Measurements from ENCODE around the gene GRPEL1. TPM values are rescaled to one million over a fixed set of nuclear protein-coding genes. Genes with fewer than 3 reads are reported as not detected.

GRPEL1 gene
- total and polyA plus RNA-seq, 2 of the 4 experiments (the other 2 are of a cell fraction): 33.0 to 33.9 TPM

GRCh38 chr4:7115557-7116340, 47.9 kb upstream of the GRPEL1 start:
- Histone ChIP-seq H3K14ac (replicated peaks; ENCODE audit: low read depth, low read length) (no peak overlapping the region), H3K27ac (ENCODE audit: insufficient read depth, low read length) (no peak overlapping the region), H3K56ac (ENCODE audit: extremely low read depth, insufficient read depth, low read length) (no peak overlapping the region), H3K4me3 (ENCODE audit: insufficient read depth, low read depth, low read length) (no peak overlapping the region), H3K27me3 (ENCODE audit: control insufficient read depth, insufficient read depth, low read length) (peaks cover 38% of the 10 kb centered on the region), H2BK5ac (ENCODE audit: low read depth, low read length, poor library complexity, severe bottlenecking) (no peak overlapping the region), H4K20me1 (ENCODE audit: insufficient read depth, low read length) (no peaks in the 10 kb centered on the region), H2AFZ (replicated peaks; ENCODE audit: low read length, poor library complexity) (no peak overlapping the region), H3K9me3 (ENCODE audit: control insufficient read depth, insufficient read depth, low read length) (peaks cover 3% of the 10 kb centered on the region; the same call in 1 of the 2 replicates), H3K9me1 (ENCODE audit: insufficient read depth, low read length) (no peaks in the 10 kb centered on the region), H3K4me1 (ENCODE audit: control insufficient read depth, insufficient read depth, low read length) (no peaks in the 10 kb centered on the region), H4K91ac (ENCODE audit: insufficient read depth, low read depth, low read length) (no peak overlapping the region), H3K23ac (ENCODE audit: low read depth, low read length) (no peak overlapping the region), H2BK120ac (ENCODE audit: low read depth, low read length) (no peak overlapping the region), H2AK9ac (replicated peaks; ENCODE audit: low read depth, low read length, poor library complexity) (no peak overlapping the region), H4K8ac (ENCODE audit: low read depth in 2 of 2, low read length in 2 of 2) (no peak overlapping the region), H3K79me1 (ENCODE audit: low read depth in 1 of 2, low read length in 2 of 2) (no peaks in the 10 kb centered on the region), H3K36me3 (ENCODE audit: control insufficient read depth, insufficient read depth, low read length) (no peaks in the 10 kb centered on the region), H3K18ac (ENCODE audit: low read depth, low read length) (no peak overlapping the region), H3K9ac (ENCODE audit: low read depth, low read length) (no peak overlapping the region), H3K4ac (ENCODE audit: low read depth, low read length) (no peak overlapping the region), H4K5ac (ENCODE audit: low read depth, low read length) (no peak overlapping the region), H2AK5ac (ENCODE audit: low read depth, low read length) (no peak overlapping the region), H2BK15ac (ENCODE audit: low read depth, low read length) (no peak overlapping the region), H2BK20ac (ENCODE audit: low read depth, low read length) (no peak overlapping the region), H3K4me2 (ENCODE audit: low read depth, low read length) (no peak overlapping the region)
- WGBS, 2 experiments (ENCODE audit: extremely low coverage in 2 of 2, insufficient read length in 1 of 2): 82% methylated on average over 13 of the region's 22 CpGs; no CpG with 5 or more reads in 1 of the 2 experiments
- intact Hi-C loops (cut with micrococcal nuclease): no loop called here
- DNase-seq (no peak), ATAC-seq (ENCODE audit: low read depth) (no peak)
- no TSS peak for BruUV-seq (replicated peaks)
- in situ Hi-C loops (cut with MboI; ENCODE audit: low sequenced_read_pairs): no loop called here
- TF ChIP-seq BHLHE40 (IDR thresholded peaks at IDR 0.05; ENCODE audit: low read depth, low read length) (no peak), MXI1 (IDR thresholded peaks at IDR 0.05; ENCODE audit: borderline replicate concordance, low read depth, low read length) (no peak), CHD1 (IDR thresholded peaks at IDR 0.05; ENCODE audit: low read depth, low read length) (no peak), RFX5 (IDR thresholded peaks at IDR 0.05; ENCODE audit: low read depth, low read length) (no peak), CTCF (conservative IDR thresholded peaks at IDR 0.05; ENCODE audit: low read depth, low read length) (no peak)
- ChIA-PET CTCF (no interaction called here), POLR2A (ENCODE audit: unreplicated experiment) (no interaction called here)
- dilution Hi-C loops (cut with HindIII; ENCODE audit: low sequenced_read_pairs, unreplicated experiment): no loop called here

All from IMR-90 (cell line).